GM11168 (cell line): Measurements from ENCODE around the gene ATRNL1.
"Not testable (repeated sequence)": the region's sequence is repeated elsewhere in the genome, so short reads cannot be mapped to it uniquely, and the experiment has no call there.

Source experiments
- in situ Hi-C: fragments of 300-500 bp; cut with MboI; formaldehyde crosslinking; loops from one replicate; pipeline ENCODE4 v1.12.0; 2022; ENCODE audit warnings: low sequenced_read_pairs; ENCODE audit not compliant: unreplicated experiment

Gene ATRNL1

DNA sequence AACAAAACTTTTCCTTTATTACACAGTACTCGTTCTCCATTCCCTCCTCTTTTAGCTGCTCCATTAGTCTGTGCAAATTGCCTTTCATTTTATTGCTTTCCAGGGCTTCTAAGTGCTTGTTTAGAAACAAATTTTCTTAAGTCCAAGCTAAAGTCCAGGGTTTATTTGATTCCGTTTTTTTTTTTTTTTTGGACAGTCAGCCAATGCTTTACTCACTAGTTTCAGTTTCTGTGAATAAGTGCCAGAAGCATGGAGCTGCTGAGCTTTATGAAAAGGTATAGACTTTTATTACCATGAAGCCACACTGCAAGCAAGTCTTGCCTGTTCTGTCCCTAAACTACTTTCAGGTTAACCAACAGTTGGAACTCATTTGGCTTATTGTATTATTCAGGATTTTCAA, 724.8 kb downstream of the ATRNL1 start:
- in situ Hi-C loops, result no loop called here

GRCh38 chr10:115826396-115826795, 733.2 kb downstream of the ATRNL1 start:
- in situ Hi-C loops, result no loop called here

DNA sequence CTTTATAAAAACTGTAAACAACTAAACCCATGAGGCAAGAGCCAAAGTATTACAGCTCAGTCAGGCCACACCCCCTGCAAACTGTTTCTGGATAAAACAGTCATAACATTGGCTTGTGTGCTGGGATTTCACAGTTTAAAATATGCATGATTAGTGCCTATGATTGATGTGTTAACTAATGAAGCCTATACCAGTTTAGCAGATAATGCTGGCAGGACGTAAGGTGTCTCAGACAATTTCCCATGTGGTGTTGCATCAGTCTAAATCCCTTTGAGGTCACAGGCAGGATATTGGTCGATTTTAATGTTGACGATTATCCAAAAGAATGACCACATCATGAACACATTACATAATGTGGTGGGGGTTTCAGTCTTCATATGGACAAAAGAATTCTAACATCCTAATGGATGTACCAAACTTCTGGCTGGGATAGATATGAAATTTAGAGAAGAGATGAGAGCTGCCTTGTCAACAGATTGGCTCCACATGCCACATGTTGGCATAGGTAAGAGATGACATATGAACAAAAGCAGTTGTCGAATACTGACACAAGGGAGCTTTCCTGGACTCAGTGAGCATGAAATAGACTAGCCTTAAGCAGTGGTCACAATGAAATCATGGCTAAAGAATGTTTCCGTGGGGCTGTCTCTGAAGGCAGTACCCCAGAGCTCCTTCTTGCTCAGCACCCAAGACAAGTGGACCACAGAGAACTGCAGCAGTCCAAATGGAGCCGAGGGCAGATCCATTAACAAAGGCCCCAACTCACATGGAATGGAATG, 734.3 kb downstream of the ATRNL1 start:
- in situ Hi-C loops, result no loop called here

DNA sequence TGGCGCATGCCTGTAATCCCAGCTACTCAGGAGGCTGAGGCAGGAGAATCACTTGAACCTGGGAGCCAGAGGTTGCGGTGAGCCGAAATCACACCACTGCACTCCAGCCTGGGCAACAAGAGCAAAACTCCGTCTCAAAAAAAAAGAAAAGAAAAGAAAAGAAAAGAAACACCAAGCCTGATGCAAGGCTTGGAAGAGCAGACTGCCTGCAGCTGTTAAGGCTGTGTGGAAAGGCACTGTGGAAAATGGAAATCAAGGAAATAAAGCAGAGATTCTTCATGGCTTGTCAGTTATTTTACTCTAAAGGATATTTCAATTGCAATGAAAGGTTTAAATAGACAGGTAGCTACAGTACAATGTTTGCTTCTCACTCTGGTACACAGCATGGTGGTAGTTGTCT, 735.0 kb downstream of the ATRNL1 start:
- in situ Hi-C loops, result not testable (repeated sequence)

DNA sequence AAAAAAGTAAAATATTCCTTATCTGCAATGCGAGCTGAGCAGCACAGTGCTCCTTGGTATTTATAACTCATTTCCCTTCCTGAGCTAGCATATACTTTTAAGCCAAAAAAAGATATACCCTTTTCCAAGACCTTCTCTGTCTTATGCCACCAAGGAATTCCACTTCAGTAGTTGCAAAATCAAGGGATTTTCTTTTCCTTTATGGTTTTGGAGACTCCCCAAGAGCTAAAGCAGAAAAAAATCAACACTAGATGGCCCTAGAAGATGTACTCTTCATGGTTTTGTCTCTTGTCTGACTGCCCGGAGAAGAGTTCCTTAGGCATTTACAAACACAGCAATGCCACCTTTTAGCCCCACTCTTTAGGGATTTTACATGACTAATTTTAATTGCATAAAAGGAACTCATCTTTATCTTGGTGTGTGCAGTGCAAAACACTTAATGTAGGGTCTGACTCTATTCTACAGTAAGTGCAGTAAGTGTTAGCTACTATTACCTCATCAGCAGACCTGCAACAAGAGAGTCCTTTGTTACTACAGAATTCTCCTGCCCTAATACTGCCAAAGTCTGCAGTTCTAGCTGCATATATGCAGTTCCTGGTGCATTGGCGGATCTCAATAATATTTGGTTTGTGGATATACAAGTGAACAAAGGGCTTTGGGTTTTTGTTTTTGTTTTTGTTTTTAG, 736.5 kb downstream of the ATRNL1 start:
- in situ Hi-C loops, result no loop called here

DNA sequence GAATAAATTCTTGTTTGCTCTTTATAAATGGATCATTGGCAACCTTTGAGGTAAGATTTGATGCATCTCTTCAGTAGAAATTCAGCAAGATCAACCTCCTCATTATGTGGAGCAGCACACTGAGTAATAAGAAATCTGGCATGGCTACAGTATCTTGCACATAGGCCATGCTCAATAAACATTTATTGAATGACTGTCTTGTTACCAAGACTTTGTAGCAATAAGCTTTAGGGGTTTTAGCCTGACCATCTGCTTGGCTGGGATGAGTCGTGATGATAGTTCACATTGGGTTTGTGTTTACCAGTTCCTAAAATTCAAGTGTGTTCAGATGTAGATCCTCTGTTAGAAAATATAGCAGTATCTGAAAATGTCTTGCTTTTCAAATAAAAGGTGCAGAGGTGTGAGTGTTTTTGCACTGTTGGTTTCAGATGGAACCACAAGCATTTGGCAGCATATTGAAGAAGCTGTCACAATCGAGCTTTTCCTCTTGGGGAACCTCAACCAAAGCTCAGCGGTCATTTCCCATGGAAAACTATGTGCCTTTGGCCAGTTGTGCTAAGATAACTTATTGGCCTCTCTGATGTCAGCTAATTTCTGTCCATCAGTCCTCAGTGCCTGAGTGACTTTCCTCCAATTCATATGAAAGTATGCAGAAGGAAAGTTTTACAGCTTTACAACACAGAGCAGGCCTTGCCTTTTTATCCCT, 737.3 kb downstream of the ATRNL1 start:
- in situ Hi-C loops, result no loop called here

GRCh38 chr10:115831016-115831415, 737.9 kb downstream of the ATRNL1 start:
- in situ Hi-C loops, result no loop called here

DNA sequence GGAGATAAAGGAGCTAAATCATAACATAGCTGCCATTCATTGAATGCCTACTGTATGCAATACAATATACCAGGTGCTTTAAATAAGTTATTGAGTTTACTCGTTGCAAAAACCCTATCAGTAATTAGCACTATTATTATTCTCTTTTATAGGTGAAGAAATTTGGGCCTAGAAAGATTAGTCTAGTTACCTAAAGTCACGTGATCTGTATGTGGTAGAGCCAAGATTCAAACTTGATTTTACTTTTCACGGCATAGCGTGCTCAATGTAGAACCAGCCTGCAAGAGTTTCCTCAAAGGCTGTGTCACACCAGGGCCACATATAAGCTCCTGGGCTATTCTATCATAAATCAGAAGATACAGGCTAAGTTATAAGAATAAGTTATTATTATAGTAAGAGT, 740.0 kb downstream of the ATRNL1 start:
- in situ Hi-C loops, result no loop called here

GRCh38 chr10:115844591-115844990, 751.4 kb downstream of the ATRNL1 start:
- in situ Hi-C loops, result no loop called here

DNA sequence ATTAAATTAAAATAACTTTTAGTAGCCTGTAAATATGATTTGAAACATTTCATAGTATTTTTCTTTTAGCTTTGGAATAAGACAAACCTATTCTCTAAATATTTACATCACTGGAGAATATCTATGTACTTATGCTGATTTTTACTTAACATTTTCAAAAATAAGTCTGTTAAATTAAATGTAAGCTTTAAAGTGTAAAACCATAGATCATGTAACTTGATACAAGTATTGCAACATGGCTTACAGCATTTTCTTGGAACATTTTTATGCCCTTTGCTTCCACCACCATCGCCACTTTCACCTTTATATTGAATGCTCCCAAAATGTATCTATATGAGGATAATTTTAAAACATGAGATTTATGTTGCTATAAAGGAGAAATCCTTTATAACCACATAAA, 752.8 kb downstream of the ATRNL1 start:
- in situ Hi-C loops, result no loop called here

DNA sequence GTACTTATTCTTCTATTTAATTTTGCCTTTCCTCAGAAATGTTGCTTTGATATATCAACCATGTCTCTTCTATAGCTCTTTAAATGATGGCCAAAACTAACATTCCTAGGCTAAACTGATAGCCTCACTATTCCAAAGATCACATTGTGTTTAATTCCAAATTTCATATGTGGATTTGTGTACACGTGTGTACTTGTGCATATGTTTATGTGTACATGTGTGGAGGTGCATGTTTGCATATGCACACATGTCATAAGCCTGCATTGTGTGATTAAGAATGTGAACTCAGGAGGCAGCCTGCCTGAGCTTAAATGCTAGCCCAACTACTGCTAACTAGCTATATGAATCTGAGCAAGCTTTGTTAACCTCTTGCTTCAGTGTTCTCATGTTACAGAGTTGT, 753.4 kb downstream of the ATRNL1 start:
- in situ Hi-C loops, result no loop called here

DNA sequence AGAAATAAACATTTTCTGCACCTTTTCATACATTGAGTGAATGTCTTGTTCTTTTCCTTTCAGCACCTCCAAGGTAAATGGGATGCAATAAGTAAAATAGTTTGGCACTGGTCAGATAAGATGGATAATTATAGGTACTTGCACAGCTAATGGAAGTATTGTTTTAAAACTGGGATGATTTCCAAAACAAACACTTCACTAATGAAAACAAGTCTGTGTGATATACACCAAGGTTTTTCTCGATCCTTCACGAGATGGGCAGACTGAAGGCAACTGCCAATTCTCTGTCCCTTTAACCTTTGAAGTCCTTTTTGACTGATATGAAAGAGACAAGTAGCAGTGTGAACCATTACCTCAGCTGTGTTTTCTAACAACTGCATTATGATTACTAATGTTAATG, 756.0 kb downstream of the ATRNL1 start:
- in situ Hi-C loops, result no loop called here

DNA sequence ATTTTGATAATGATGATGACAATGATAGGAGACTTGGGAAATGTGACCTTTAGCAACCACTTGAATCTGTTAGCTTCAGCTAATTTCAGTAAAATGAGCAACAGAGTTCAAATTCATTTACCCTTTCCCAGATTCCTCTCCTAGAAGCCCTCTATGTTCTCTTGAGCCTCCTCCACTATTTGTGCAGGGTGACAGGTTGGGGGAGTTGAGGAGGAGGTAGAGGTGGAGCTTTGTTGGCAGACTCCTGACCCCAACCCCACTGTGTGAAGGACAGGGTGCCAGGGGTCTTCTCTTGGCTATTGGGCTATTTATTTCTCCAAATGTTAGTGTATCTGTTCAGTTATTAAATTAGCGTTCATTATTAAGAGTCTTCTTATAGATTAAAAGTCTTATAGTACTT, 757.5 kb downstream of the ATRNL1 start:
- in situ Hi-C loops, result no loop called here

GRCh38 chr10:115851695-115852094, 758.5 kb downstream of the ATRNL1 start:
- in situ Hi-C loops, result no loop called here

DNA sequence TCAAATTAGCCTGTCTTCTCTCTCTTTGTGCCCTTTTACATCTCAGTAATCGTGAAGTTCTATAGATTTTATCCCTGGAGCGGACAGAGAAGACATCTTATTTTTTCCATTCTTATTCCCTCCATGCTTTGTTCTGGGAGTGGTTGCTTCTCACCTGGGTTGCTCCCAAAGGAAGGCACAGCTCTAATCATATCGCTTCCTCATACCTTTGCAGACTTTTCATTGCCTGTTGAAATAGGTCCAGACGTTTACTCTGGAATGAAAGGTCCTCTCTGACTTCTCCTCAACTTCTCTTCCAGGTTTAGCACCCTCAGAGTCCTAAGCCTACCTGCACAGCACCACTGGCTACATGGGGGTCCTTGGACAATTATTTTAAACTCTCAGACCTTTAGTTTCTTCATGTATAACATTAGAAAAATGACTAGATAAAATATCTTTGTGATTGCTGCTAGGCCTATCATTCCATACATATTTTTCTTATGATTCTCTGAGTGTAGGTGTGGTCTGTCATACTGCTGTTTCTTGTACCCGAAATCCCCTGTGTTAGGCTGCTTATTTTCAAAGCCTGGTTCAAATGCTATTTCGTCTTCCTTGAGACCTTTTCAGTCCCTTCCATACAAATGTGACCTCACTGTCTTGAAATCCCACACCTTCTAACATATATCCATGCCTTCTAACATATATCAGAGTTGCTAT, 761.7 kb downstream of the ATRNL1 start:
- in situ Hi-C loops, result no loop called here

DNA sequence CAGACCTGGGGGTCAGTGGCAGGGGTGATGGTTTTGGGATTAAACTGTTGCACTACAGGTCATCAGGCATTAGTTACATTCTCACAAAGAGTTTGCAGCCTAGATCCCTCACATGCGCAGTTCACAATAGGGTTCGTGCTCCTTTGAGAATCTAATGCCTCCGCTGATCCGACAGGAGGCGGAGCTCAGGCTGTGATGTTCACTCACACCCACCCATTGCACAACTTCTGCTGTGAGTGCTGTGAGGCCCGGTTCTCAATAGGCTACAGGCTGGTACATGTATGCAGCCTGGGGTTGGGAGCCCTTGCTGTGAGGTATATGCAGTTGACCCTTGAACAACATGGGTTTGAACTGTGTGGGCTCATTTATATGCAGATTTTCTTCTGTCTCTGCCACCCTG, 763.4 kb downstream of the ATRNL1 start:
- in situ Hi-C loops, result no loop called here

DNA sequence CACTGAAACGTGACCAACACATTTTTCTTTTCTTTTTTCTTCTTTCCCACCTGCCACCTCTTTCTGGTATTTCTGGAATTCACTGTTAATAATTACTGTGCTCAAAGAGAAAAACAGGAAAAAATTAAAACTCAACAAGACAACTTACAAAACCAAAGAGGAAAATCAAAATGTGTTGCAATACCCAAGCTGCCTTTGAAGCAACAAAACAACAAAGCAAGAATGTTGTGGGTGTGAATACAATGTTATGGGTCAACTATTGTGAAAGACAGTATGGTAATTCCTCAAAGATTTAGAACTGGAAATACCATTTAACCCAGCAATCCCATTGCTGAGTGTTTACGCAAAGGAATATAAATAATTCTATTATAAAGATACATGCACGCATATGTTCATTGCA, 764.7 kb downstream of the ATRNL1 start:
- in situ Hi-C loops, result no loop called here

DNA sequence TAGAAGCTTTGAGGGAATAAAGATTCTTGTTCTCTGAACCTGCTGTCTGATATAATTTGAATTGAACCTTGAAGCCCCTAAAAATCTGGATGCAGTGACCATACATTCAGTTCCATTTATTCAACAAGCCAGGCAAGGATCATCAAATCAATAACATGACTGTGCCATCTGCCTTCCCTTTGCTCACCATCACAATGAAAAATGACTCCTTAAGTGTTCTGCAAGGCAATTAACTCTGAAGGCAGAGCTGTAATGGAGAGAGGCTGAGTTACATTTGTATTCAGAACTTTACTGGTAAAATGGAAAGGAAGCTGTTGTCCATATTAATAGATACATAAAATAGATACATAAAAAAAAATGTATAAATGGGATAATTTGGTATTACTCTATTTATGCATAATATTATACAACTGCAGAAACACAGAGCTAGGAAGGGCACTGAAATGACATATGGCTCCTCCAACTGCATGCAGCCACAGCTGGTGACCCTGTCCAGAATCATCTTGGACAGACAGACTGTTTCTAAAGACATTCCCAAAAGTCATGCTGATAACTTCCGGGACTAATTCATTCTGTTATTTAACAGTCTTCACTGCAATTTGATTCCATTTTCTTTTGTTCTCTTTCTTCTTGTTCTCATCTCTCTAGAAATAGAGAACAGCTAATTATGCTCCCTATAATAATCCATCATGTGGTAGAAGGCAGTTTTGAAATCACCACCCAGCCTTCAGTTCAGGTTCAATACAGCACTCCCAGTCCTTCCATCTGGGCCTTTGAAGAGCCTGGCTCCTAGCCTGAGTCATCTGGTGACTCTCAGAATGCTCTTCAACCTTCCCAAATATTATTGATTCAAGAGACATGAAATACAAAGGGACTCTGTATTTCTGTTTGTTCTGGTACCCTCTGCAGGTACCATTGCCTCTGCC, 767.3 kb downstream of the ATRNL1 start:
- in situ Hi-C loops, result no loop called here

- in situ Hi-C loops, result no loop called here
Measured at GRCh38 chr10:115861455-115861854, 768.3 kb downstream of the ATRNL1 start.

DNA sequence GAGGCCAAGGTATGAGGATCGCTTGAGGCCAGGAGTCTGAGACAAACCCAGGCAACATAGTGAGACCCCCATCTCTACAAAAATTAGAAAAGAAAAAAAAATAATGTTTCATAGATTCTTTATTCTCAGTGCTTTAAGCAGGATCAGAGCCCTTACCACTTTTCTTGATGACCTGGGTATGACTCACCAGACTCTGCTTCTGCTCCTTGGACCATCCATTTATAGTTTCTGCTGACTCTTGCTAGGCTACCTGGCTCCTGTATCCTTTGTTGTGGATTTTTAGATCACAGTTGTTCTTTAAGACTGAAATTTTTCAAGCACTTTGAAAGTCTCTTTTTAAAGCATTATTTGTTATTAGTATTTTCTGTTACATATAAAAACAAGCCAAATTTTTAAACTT, 768.7 kb downstream of the ATRNL1 start:
- in situ Hi-C loops, result no loop called here
